Islet of Langerhans (tissue), 1 donor: Measurements from ENCODE around the gene LAGE3.

Experiments used
- FAIRE-seq: peaks from one replicate; lab custom pipeline; 2011; peaks lifted over from hg19 to GRCh38; lab: Jason Lieb, UNC

LAGE3 gene

GRCh38 chrX:154457491-154458115 is 21.5 kb downstream of the LAGE3 start:
- FAIRE-seq, result no peak

GRCh38 chrX:154452823-154453222 is 26.3 kb downstream of the LAGE3 start:
- no peak for FAIRE-seq

- no peak for FAIRE-seq
These were observed 28.8 kb downstream of the LAGE3 start for GRCh38 chrX:154450312-154450711.

GRCh38 chrX:154449618-154450017 is 29.5 kb downstream of the LAGE3 start:
- FAIRE-seq, result no peak

GRCh38 chrX:154448484-154448883 is 30.6 kb downstream of the LAGE3 start:
- FAIRE-seq, result no peak

GRCh38 chrX:154446430-154446829 is 32.7 kb downstream of the LAGE3 start:
- FAIRE-seq, result no peak

- FAIRE-seq, result no peak
These were observed 33.3 kb downstream of the LAGE3 start for GRCh38 chrX:154445776-154446175.

GRCh38 chrX:154444755-154445246 is 34.3 kb downstream of the LAGE3 start:
- FAIRE-seq, result no peak

GRCh38 chrX:154443992-154444754 is 34.9 kb downstream of the LAGE3 start, which contains the start of gene FAM50A:
Gene FAM50A (plus strand): TSS chrX:154444141. CDS start chrX:154444236, 95 bp downstream.
- no peak for FAIRE-seq

- FAIRE-seq, result no peak
These were observed 35.6 kb downstream of the LAGE3 start for GRCh38 chrX:154443479-154443910.

- no peak for FAIRE-seq
These were observed 36.9 kb downstream of the LAGE3 start for GRCh38 chrX:154441984-154442707.

- FAIRE-seq, result no peak
These were observed 37.5 kb downstream of the LAGE3 start for GRCh38 chrX:154441564-154441963.

- FAIRE-seq, result no peak
These were observed 38.3 kb downstream of the LAGE3 start for GRCh38 chrX:154440623-154441357.

GRCh38 chrX:154439841-154440240 is 39.2 kb downstream of the LAGE3 start:
- FAIRE-seq, result no peak

- no peak for FAIRE-seq
These were observed 40.8 kb downstream of the LAGE3 start for GRCh38 chrX:154437971-154438893.

- FAIRE-seq, result no peak
These were observed 41.9 kb downstream of the LAGE3 start, which contains the start of gene GDI1 for GRCh38 chrX:154436983-154437752. Gene GDI1 (plus strand): TSS chrX:154437154. CDS start chrX:154437255, 101 bp downstream.

GRCh38 chrX:154436374-154436982 is 42.6 kb downstream of the LAGE3 start:
- FAIRE-seq, result no peak

GRCh38 chrX:154435171-154435733 is 43.8 kb downstream of the LAGE3 start:
- FAIRE-seq, result no peak
